ENCODE results near the gene CDKN1A. TPM values are rescaled to one million over a fixed set of nuclear protein-coding genes. Genes with fewer than 3 reads are reported as not detected.

CDKN1A gene
- total RNA-seq, 1 donor from 2014 or later, result 1,168 TPM

GRCh38 chr6:36676141-36677058 is 2.1 kb upstream of the CDKN1A start:
- TF ChIP-seq CTCF (IDR thresholded peaks at IDR 0.05; ENCODE audit: insufficient read depth, low read length, poor library complexity, severe bottlenecking), result no peak
- DNase-seq (ENCODE audit: low read depth), result no peak
- Histone ChIP-seq H3K4me3 (ENCODE audit: low read depth, low read length) (no peak overlapping the region), H3K27me3 (ENCODE audit: control insufficient read depth, insufficient read depth, low read length) (no peaks in the 10 kb centered on the region), H3K36me3 (ENCODE audit: control insufficient read depth, insufficient read depth, low read length) (no peaks in the 10 kb centered on the region)

- TF ChIP-seq CTCF (IDR thresholded peaks at IDR 0.05; ENCODE audit: insufficient read depth, low read length, poor library complexity, severe bottlenecking), result no peak
- Histone ChIP-seq H3K36me3 (ENCODE audit: control insufficient read depth, insufficient read depth, low read length) (no peaks in the 10 kb centered on the region), H3K27me3 (ENCODE audit: control insufficient read depth, insufficient read depth, low read length) (no peaks in the 10 kb centered on the region), H3K4me3 (ENCODE audit: low read depth, low read length) (no peak overlapping the region)
- DNase-seq (ENCODE audit: low read depth), result no peak
These were observed 1.3 kb upstream of the CDKN1A start for GRCh38 chr6:36677059-36677749.

- no peak for TF ChIP-seq CTCF (IDR thresholded peaks at IDR 0.05; ENCODE audit: insufficient read depth, low read length, poor library complexity, severe bottlenecking)
- no peak for DNase-seq (ENCODE audit: low read depth)
- no peaks in the 10 kb centered on the region for H3K36me3 ChIP-seq (ENCODE audit: control insufficient read depth, insufficient read depth, low read length)
- no peak overlapping the region for H3K4me3 ChIP-seq (ENCODE audit: low read depth, low read length)
- H3K27me3 ChIP-seq (ENCODE audit: control insufficient read depth, insufficient read depth, low read length), result no peaks in the 10 kb centered on the region
These were observed 594 bp upstream of the CDKN1A start for GRCh38 chr6:36677753-36678487.

GRCh38 chr6:36679043-36679833 is 724 bp downstream of the CDKN1A start:
- peaks cover under 1% of the 10 kb centered on the region for H3K36me3 ChIP-seq (ENCODE audit: control insufficient read depth, insufficient read depth, low read length)
- no peaks in the 10 kb centered on the region for H3K27me3 ChIP-seq (ENCODE audit: control insufficient read depth, insufficient read depth, low read length)
- DNase-seq (ENCODE audit: low read depth), result no peak
- TF ChIP-seq CTCF (IDR thresholded peaks at IDR 0.05; ENCODE audit: insufficient read depth, low read length, poor library complexity, severe bottlenecking), result no peak
- peak overlapping the region; percentile 90 for H3K4me3 ChIP-seq (ENCODE audit: low read depth, low read length)

GRCh38 chr6:36682328-36683144 is 4.0 kb downstream of the CDKN1A start:
- Histone ChIP-seq H3K36me3 (ENCODE audit: control insufficient read depth, insufficient read depth, low read length) (peaks cover 4% of the 10 kb centered on the region), H3K4me3 (ENCODE audit: low read depth, low read length) (peak overlapping the region; percentile 4), H3K27me3 (ENCODE audit: control insufficient read depth, insufficient read depth, low read length) (no peaks in the 10 kb centered on the region)
- TF ChIP-seq CTCF (IDR thresholded peaks at IDR 0.05; ENCODE audit: insufficient read depth, low read length, poor library complexity, severe bottlenecking), result no peak
- no peak for DNase-seq (ENCODE audit: low read depth)
